Activated CD4-positive, CD25-positive, alpha-beta regulatory T cell treated with anti-CD3 and anti-CD28 coated beads, Interleukin-2, amount 50 U/mL, for 72 hours (primary cell): ENCODE measurements around the gene SYPL2.
"Not testable (repeated sequence)": the region's sequence is repeated elsewhere in the genome, so short reads cannot be mapped to it uniquely, and the experiment has no call there.

Experiments used
- DNase-seq: peaks from one replicate; pipeline ENCODE4 v3.0.0; 2021

Gene SYPL2

DNA sequence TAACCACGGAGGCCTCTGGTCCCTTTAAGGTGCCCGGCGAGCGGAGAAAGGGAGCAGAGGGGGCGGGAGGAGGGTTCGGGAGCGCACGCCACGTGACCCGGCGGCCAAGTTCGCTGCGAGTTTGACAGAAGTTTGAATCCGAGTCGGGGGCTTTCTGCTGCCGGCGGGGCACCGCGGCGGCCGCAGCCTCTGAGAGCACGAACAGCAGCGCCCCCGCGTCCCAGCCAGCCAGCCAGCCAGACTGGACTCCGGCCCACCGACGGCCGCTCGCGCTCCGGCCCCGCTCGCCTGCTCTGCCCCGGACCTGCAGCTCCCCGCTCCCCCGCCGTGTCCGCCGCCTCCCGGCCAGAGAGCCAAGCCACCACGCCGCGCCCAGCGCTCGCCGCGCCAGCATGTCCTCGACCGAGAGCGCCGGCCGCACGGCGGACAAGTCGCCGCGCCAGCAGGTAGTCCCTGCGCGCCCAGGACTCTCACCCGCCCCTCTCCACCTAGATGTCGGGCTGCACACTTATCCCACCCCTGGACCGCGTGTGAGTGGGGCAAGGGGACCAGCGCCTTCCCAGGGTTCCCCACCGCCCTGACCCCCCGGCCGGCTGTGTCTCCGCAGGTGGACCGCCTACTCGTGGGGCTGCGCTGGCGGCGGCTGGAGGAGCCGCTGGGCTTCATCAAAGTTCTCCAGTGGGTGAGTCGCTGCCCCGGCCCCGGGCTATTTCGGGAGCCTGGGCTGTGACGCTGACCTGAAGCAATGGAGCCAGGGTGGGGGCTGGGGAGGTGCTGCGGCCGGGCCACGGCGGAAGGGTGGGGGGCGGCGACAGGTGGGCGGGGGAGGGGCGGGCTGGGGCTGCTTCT is at the start of gene SYPL2:
Gene SYPL2 (plus strand): TSS at position 95 of the 849 bp plus-strand sequence. CDS start 298 bp downstream, at position 393.
- no peak for DNase-seq

DNA sequence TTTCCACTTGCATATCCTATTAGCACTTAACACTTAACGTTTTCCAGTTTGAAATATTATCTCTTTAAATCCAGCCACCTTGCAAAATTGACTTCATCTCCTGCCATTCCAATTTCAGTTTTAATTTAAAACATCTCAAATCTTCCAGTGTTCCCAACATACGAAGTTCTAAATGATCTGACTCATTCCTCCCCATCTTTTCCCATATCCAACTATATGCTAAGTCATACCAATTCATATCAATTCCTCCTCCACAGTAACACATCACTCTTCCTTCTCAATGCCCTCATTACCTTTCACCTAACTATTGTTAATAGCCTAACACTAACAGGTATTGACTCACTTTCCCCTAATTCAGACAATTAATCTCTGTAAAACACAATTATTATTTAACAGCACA is 42.8 kb upstream of the SYPL2 start:
- DNase-seq: no peak

DNA sequence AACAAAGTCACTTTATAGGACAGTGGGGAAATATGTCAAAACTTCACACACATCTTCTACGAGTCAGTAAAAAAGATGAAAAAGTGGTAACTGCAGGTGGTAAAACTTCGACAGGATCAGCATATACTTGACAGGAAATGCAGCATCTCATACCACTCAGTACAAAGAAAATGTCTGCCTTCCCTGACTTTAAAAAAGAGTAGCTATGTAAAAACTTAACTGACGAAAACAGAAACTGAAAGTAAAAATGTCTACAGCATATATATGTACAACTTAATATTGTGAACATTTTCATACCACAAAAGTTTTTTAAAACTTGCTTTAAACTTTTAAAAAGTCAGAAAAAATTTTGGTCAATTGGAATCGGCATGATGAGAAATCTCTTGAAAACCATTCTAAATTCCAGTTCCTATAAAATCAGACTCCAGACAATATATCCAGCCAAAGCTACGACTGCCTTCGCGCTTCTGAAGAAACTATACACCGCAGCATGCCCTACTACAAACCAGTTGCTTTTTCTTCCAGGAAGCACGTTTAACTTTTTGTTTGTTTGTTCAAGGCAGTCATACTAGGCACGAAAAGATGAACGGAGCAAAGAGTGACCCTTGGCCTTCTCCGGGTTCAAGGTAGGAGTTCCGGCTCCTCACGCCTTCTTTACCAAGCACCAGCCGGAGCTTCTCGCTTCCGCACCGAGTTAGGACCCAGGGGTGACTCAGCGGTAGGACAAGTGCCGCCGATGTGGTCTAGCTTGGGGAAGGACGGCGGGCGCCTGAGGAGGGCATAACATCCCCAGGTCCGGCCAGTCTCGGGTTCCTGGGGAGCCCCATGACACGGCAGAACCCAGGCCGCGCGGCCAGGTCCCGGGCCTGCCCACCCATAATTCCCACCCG is 40.7 kb upstream of the SYPL2 start:
- peak; percentile 76 for DNase-seq

DNA sequence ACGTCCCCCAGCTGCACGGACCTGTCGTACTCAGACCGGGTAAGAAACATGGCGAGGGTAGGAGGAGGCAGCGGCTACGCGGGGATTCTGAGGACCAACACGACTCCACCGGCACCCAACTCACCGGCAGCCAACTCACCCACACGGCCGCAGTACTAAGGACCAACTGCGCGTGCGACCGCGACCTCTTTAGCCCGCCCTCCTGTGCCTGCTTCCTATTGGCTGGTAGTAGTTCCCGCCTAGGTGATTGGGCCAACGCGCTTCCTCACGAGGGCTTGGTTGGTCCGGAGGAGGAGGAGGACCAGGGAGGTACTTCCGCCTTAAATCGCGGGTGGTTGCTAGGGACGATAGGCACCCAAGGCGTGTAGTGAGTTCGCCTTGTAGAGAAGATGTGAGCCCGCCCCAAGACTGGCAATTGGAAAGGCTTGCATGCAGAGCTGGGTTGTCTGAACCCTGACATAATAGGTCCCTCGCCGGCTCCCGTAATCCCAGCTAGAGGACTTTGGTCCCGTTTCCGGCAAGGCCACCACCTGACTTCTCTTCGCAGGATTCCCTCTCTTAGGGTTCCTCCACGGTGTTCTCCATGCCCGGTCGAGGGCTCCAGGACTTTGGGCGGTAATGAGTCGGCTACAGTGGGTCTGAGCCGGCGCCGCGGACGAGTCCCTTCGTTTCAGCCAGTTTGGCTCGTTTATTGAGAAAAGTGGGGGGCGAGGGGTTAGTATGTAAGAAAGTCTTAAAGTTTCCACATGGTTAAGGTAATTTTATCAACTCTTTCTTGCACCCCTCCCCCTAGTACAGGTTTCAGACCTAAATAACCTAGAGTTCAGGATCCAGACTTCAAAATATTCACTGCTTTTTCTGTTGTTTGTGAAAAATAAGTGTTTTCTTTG is 39.8 kb upstream of the SYPL2 start, which contains the start of gene PSMA5:
Gene PSMA5 (minus strand): TSS at position 168 of the 890 bp plus-strand sequence. CDS start 118 bp downstream, at position 50.
- peak; percentile 88 for DNase-seq

DNA sequence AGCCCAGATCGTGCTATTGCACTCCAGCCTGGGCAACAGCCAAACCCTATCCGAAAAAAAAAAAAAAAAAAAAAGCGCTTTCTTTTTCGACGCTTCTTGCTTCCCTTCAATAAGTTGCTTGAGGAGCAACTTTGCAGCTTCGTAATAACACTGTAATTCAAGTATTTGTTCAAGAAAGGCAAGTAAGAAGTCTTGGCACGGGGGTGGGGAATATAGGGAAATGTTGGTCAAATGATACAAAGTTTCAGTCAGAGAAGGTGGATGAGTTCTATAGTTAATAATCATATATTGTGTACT is 39.2 kb upstream of the SYPL2 start:
- DNase-seq: no peak

DNA sequence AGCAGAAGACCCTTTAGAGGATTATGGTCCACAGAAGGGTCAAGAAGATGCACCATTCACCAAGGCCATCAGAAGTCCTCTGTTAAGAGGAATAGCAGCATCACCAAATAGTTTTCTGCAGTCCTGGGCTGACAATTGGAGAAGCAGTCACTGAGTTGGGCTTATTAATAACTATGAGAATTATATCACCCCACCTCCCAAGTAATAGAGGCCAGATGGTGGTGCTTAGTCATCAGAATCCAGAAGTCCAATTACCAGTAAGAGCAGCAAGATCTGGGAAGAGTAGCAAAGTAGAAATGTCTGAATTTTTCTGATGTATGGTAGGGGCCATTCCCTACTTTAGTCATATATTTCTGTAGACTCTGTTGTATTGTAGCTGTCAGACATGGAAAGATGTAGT is 34.0 kb upstream of the SYPL2 start:
- DNase-seq: no peak

- no peak for DNase-seq
Observed at GRCh38 chr1:109433322-109433721, 33.0 kb upstream of the SYPL2 start.

DNA sequence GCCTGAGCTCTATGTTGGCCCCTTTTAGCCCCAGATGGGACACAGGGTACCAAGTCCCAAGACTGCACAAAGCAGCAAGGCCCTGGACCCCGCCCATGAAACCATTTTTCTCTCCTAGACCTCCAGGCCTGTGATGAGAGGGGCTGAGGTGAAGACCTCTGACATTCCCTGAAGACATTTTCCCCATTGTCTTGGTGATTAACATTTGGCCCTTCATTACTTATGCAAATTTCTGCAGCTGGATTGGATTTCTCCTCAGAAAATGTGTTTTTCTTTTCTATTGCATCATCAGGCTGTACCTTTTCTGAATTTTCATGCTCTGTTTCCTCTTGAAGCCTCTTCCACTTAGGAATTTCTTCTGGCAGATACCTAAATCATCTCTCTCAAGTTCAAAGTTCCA is 31.9 kb upstream of the SYPL2 start:
- DNase-seq: no peak

- no peak for DNase-seq
Observed at GRCh38 chr1:109438798-109439297, 27.5 kb upstream of the SYPL2 start.

- no peak for DNase-seq
Observed at GRCh38 chr1:109441069-109441468, 25.3 kb upstream of the SYPL2 start.

GRCh38 chr1:109443476-109443875 is 22.9 kb upstream of the SYPL2 start:
- DNase-seq: no peak

DNA sequence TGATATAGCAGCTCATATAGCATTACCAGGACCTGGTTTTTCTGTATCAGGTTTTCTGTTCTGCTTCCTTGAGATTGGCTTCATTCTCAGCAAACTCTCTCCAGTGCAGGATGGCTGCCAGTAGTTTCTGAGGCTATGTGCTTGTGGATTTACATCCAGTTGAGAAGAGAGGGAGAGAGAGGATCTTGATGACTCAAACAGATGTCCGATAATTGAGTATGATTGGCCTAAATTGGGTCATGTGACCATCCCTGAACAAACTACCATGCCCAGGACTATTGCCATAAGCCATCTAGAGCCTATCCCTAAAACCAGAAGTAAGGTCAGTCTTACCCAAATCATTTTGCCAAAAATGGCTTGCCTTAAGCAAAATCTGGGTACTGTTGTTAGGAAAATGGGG is 22.0 kb upstream of the SYPL2 start:
- no peak for DNase-seq

- not testable (repeated sequence) for DNase-seq
Observed at GRCh38 chr1:109445949-109446695, 20.2 kb upstream of the SYPL2 start.

- DNase-seq: no peak
Observed at GRCh38 chr1:109447524-109447923, 18.8 kb upstream of the SYPL2 start.

- DNase-seq: no peak
Observed at GRCh38 chr1:109454497-109455133, 11.7 kb upstream of the SYPL2 start.

GRCh38 chr1:109457819-109458218 is 8.5 kb upstream of the SYPL2 start:
- no peak for DNase-seq

DNA sequence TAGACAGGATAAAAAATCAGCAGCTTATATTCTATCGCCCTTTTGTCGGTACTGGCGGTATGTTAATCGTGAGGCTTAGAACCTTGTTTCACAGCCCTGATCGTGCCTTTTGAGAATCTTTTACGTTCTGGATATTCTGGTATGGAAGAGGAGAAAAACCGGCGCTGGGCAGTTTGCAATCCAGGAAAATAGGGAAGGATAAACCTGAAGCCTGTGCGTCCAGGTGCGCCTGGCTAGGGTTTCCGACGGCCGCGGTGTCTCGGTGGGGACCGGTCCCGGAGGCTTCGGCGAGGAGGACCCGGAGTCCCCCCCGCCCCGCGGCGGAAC is 258 bp upstream of the SYPL2 start:
- DNase-seq: no peak

- DNase-seq: no peak
Observed at GRCh38 chr1:109467301-109467777, 993 bp downstream of the SYPL2 start.

GRCh38 chr1:109468061-109468460 is 1.7 kb downstream of the SYPL2 start:
- no peak for DNase-seq

DNA sequence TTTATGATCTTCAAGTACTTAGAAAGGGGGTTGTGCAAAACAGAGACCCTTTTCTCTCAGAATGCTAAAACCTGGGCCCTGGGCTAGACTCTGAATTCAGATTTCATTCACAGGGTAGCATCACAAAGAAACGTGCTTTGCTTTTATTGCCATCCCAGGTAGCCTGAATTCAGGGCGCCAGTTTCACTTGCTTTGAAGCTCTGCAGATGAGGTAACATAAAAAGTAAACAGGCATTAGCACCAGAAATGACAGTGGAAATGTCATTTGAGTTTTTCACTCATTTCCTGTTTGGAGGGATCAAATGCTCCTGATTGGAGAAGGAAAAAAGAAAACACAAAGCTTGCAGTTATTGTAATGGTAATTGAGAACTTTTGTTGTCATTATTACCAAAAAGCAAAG is 2.6 kb downstream of the SYPL2 start:
- DNase-seq: no peak

DNA sequence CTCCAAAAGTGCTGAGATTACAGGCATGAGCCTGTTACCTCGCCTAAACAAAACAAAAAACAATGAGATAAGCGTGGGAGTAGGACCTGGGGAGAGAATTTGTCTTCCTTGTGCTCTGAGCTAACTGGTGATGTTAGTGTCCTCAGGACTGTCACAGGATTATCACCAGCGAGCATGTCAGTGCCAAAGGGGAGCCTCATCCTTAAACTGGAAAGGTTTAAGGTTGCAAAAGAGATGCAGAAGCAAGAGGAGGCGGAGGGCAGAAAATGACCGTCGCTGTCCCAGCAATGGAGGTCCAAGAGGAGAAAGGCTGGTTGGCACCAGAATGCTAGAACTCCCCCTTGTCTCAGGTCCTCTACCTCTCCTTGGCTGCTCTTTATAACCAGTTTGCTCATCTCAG is 3.9 kb downstream of the SYPL2 start:
- DNase-seq: no peak
